H9 (cell line): ENCODE data around the gene RAI1. TPM values are rescaled to one million over a fixed set of nuclear protein-coding genes. Genes with fewer than 3 reads are reported as not detected.

Source experiments
- DNase-seq: peaks from one replicate; pipeline ENCODE4 v3.0.0-alpha.2; 2017
- H2AFZ ChIP-seq: one replicate; pipeline ENCODE4 v1.6.1; 2013; ENCODE audit warnings: mild to moderate bottlenecking, low read length, control low read depth, moderate library complexity
- H2AK5ac ChIP-seq: 2 replicates; pipeline ENCODE4 v1.6.1; 2013; ENCODE audit warnings: low read length, control low read depth, mixed read lengths; ENCODE audit not compliant: insufficient read length
- H2BK120ac ChIP-seq: one replicate; pipeline ENCODE4 v1.6.1; 2013; ENCODE audit warnings: low read depth, mild to moderate bottlenecking, low read length, control low read depth, inconsistent platforms; ENCODE audit not compliant: poor library complexity, severe bottlenecking
- H2BK12ac ChIP-seq: 2 replicates; pipeline ENCODE4 v1.6.1; 2013; ENCODE audit warnings: low read length, control low read depth, mixed read lengths, low read depth; ENCODE audit not compliant: insufficient read length
- H2BK15ac ChIP-seq: 2 replicates; pipeline ENCODE4 v1.6.1; 2013; ENCODE audit warnings: low read depth, low read length, control low read depth
- H2BK20ac ChIP-seq: one replicate; pipeline ENCODE4 v1.6.1; 2013; ENCODE audit warnings: low read depth, mild to moderate bottlenecking, low read length, control low read depth, inconsistent platforms; ENCODE audit not compliant: poor library complexity, severe bottlenecking
- H2BK5ac ChIP-seq: 2 replicates; pipeline ENCODE4 v1.6.1; 2013; ENCODE audit warnings: low read length, control low read depth, mixed read lengths; ENCODE audit not compliant: insufficient read length
- H3K14ac ChIP-seq: 2 replicates; pipeline ENCODE4 v1.6.1; 2013; ENCODE audit warnings: low read length, control low read depth; ENCODE audit not compliant: insufficient read depth
- H3K18ac ChIP-seq: 2 replicates; pipeline ENCODE4 v1.6.1; 2013; ENCODE audit warnings: low read depth, mild to moderate bottlenecking, mixed read lengths, low read length, control low read depth; ENCODE audit not compliant: insufficient read length
- H3K23ac ChIP-seq: 2 replicates; pipeline ENCODE4 v1.6.1; 2013; ENCODE audit warnings: low read length, control low read depth, mixed read lengths, low read depth; ENCODE audit not compliant: insufficient read length
- H3K23me2 ChIP-seq: 2 replicates; pipeline ENCODE4 v1.6.1; 2013; ENCODE audit warnings: low read depth, mild to moderate bottlenecking, mixed read lengths, low read length, control low read depth; ENCODE audit not compliant: insufficient read length, poor library complexity, severe bottlenecking
- H3K27ac ChIP-seq: 2 replicates; pipeline ENCODE4 v1.5.1; 2013; ENCODE audit warnings: low read length, control low read depth, mixed read lengths, low read depth; ENCODE audit not compliant: insufficient read length
- H3K27me3 ChIP-seq: 2 replicates; pipeline ENCODE4 v1.6.1; 2013; ENCODE audit warnings: low read length, control low read depth, inconsistent platforms; ENCODE audit not compliant: insufficient read depth
- H3K4ac ChIP-seq: 2 replicates; pipeline ENCODE4 v1.6.1; 2013; ENCODE audit warnings: low read depth, mild to moderate bottlenecking, control low read depth, inconsistent platforms, low read length, moderate library complexity
- H3K4me1 ChIP-seq: 2 replicates; pipeline ENCODE4 v1.6.1; 2013; ENCODE audit warnings: low read length, control low read depth, inconsistent platforms; ENCODE audit not compliant: insufficient read depth
- H3K4me2 ChIP-seq: 2 replicates; pipeline ENCODE4 v1.6.1; 2013; ENCODE audit warnings: low read length, control low read depth, mixed read lengths; ENCODE audit not compliant: insufficient read length, insufficient read depth
- H3K56ac ChIP-seq: 2 replicates; pipeline ENCODE4 v1.6.1; 2013; ENCODE audit warnings: low read depth, mild to moderate bottlenecking, mixed read lengths, low read length, control low read depth; ENCODE audit not compliant: insufficient read length
- H3K79me1 ChIP-seq: 2 replicates; pipeline ENCODE4 v1.6.1; 2013; ENCODE audit warnings: low read depth, mild to moderate bottlenecking, moderate library complexity, low read length, control low read depth, inconsistent platforms; ENCODE audit not compliant: insufficient read depth, poor library complexity, severe bottlenecking
- H3K79me2 ChIP-seq: 2 replicates; pipeline ENCODE4 v1.6.1; 2013; ENCODE audit warnings: low read length, control low read depth, inconsistent platforms; ENCODE audit not compliant: insufficient read depth
- H3K9ac ChIP-seq: 2 replicates; pipeline ENCODE4 v1.6.1; 2013; ENCODE audit warnings: low read length, control low read depth, mixed read lengths; ENCODE audit not compliant: insufficient read length; ENCODE audit errors: extremely low read depth
- H3K9me3 ChIP-seq: one replicate; pipeline ENCODE4 v1.6.1; 2013; ENCODE audit warnings: low read depth, low read length, inconsistent platforms; ENCODE audit not compliant: control insufficient read depth
- H3T11ph ChIP-seq: one replicate; pipeline ENCODE4 v1.6.1; 2013; ENCODE audit warnings: mild to moderate bottlenecking, low read length, control low read depth, inconsistent platforms
- H4K20me1 ChIP-seq: one replicate; pipeline ENCODE4 v1.6.1; 2013; ENCODE audit not compliant: control insufficient read depth, insufficient read length, insufficient read depth
- H4K5ac ChIP-seq: 2 replicates; pipeline ENCODE4 v1.6.1; 2013; ENCODE audit warnings: low read depth, mild to moderate bottlenecking, mixed read lengths, low read length, control low read depth; ENCODE audit not compliant: insufficient read length
- H4K8ac ChIP-seq: replicated peaks from 2 replicates; pipeline ENCODE4 v1.6.1; 2013; ENCODE audit warnings: low read length, control low read depth, mixed read lengths, low read depth; ENCODE audit not compliant: insufficient read length
- H4K91ac ChIP-seq: 2 replicates; pipeline ENCODE4 v1.6.1; 2013; ENCODE audit warnings: low read depth, mild to moderate bottlenecking, moderate library complexity, mixed read lengths, low read length, control low read depth; ENCODE audit not compliant: insufficient read length
- H3K27ac Mint-ChIP-seq, 3 experiments: 2 replicates in 2 of 3; 3 replicates in 1 of 3; pipeline ENCODE4 v1.8.0; 2020 to 2021; ENCODE audit warnings: mixed read lengths in 3 of 3, mild to moderate bottlenecking in 1 of 3, moderate library complexity in 1 of 3
- H3K27me3 Mint-ChIP-seq: 2 replicates; pipeline ENCODE4 v1.8.0; 2021; ENCODE audit warnings: low read depth, mild to moderate bottlenecking, moderate library complexity, mixed read lengths
- H3K36me3 Mint-ChIP-seq, 3 experiments: 2 replicates in 2 of 3; 3 replicates in 1 of 3; pipeline ENCODE4 v1.8.0; 2020 to 2021; ENCODE audit warnings: low read depth in 3 of 3, mixed read lengths in 3 of 3; ENCODE audit not compliant: insufficient read depth in 1 of 3
- H3K4me1 Mint-ChIP-seq, 2 experiments: 2 replicates each; pipeline ENCODE4 v1.8.0; 2020; ENCODE audit warnings: mixed read lengths in 2 of 2
- H3K4me3 Mint-ChIP-seq, 2 experiments: 2 replicates in 1 of 2; 3 replicates in 1 of 2; pipeline ENCODE4 v1.8.0; 2020 to 2021; ENCODE audit warnings: mild to moderate bottlenecking in 2 of 2, mixed read lengths in 2 of 2, moderate library complexity in 1 of 2
- H3K9me3 Mint-ChIP-seq, 2 experiments: 2 replicates in 1 of 2; 3 replicates in 1 of 2; pipeline ENCODE4 v1.8.0; 2020; ENCODE audit warnings: mild to moderate bottlenecking in 2 of 2, mixed read lengths in 2 of 2, moderate library complexity in 1 of 2
- CTCF ChIP-seq: fragments of 200-600 bp; sonication (generic); conservative IDR thresholded peaks from 3 replicates; pipeline ENCODE4 v1.8.0; 2021; ENCODE audit warnings: antibody characterized with exemption, mild to moderate bottlenecking
- WGBS: extraction: QIAGEN DNeasy Blood & Tissue Kit; methylation state at CpG from one replicate; pipeline ENCODE4 v1.1.7; 2013; ENCODE audit warnings: missing lambda C conversion rate, low lambda C conversion rate, mixed read lengths; ENCODE audit not compliant: insufficient read length; ENCODE audit errors: extremely low coverage; 5-methylcytosine and 5-hydroxymethylcytosine counted together
- total RNA-seq: library from RNA; stranded (reverse); gene quantifications from 2 replicates; pipeline ENCODE4 v1.2.1, GENCODE V29; 2021

Gene RAI1
- total RNA-seq, 1 experiment from 2014 or later, result 1.5 TPM

- H2AFZ ChIP-seq, result no peak overlapping the region
- peaks cover 46 to 61% of the 10 kb centered on the region in 2 experiments for H3K4me1 Mint-ChIP-seq
- no peak for DNase-seq
- H3T11ph ChIP-seq, result no peak overlapping the region
- H2BK15ac ChIP-seq, result no peak overlapping the region
- H3K27ac Mint-ChIP-seq, result no peak overlapping the region
- peaks cover 13% of the 10 kb centered on the region for H3K4me1 ChIP-seq
- H3K9me3 Mint-ChIP-seq, result no peaks in the 10 kb centered on the region; a peak in 2 of 5 replicates
- WGBS, result no CpG with 5 or more reads among the region's 4 CpGs
- H3K79me1 ChIP-seq, result no peaks in the 10 kb centered on the region
- H4K5ac ChIP-seq, result no peak overlapping the region
- H2BK12ac ChIP-seq, result no peak overlapping the region
- H3K14ac ChIP-seq, result no peak overlapping the region
- peaks cover 5% of the 10 kb centered on the region for H3K23me2 ChIP-seq
- H3K9ac ChIP-seq, result no peak overlapping the region
- no peak overlapping the region for H4K8ac ChIP-seq
- H3K18ac ChIP-seq, result no peak overlapping the region
- no peak overlapping the region for H4K91ac ChIP-seq
- no peaks in the 10 kb centered on the region for H3K27me3 ChIP-seq
- no peak for TF ChIP-seq CTCF
- H3K4me3 Mint-ChIP-seq, result no peak overlapping the region
- no peak overlapping the region for H3K4me2 ChIP-seq
- H3K23ac ChIP-seq, result no peak overlapping the region
- H3K27me3 Mint-ChIP-seq, result peaks cover 2% of the 10 kb centered on the region; the same call in 1 of the 2 replicates
- H3K36me3 Mint-ChIP-seq, result peaks cover 0 to 2% (median 0%) of the 10 kb centered on the region in 3 experiments; a peak in 1 of 7 replicates
- H3K27ac ChIP-seq, result no peak overlapping the region
- no peaks in the 10 kb centered on the region for H3K79me2 ChIP-seq
- H2BK5ac ChIP-seq, result no peak overlapping the region
- no peak overlapping the region for H2AK5ac ChIP-seq
- no peak overlapping the region for H3K56ac ChIP-seq
- no peak overlapping the region for H2BK20ac ChIP-seq
- H3K4ac ChIP-seq, result no peak overlapping the region
- H2BK120ac ChIP-seq, result no peak overlapping the region
- H3K9me3 ChIP-seq, result no peaks in the 10 kb centered on the region
- H4K20me1 ChIP-seq, result peaks cover 3% of the 10 kb centered on the region
Observed at GRCh38 chr17:17843096-17843495, 161.8 kb downstream of the RAI1 start.
